HG03045 (cell line): ENCODE data around the gene KLHL35.
"Not testable (repeated sequence)": the region's sequence is repeated elsewhere in the genome, so short reads cannot be mapped to it uniquely, and the experiment has no call there.

Source experiments
- ATAC-seq: cut with Tn5 transposase; IDR thresholded peaks from one replicate; pipeline ENCODE4 v1.9.1; 2021; ENCODE audit warnings: mild to moderate bottlenecking, moderate library complexity; ENCODE audit not compliant: unreplicated experiment

KLHL35 gene

DNA sequence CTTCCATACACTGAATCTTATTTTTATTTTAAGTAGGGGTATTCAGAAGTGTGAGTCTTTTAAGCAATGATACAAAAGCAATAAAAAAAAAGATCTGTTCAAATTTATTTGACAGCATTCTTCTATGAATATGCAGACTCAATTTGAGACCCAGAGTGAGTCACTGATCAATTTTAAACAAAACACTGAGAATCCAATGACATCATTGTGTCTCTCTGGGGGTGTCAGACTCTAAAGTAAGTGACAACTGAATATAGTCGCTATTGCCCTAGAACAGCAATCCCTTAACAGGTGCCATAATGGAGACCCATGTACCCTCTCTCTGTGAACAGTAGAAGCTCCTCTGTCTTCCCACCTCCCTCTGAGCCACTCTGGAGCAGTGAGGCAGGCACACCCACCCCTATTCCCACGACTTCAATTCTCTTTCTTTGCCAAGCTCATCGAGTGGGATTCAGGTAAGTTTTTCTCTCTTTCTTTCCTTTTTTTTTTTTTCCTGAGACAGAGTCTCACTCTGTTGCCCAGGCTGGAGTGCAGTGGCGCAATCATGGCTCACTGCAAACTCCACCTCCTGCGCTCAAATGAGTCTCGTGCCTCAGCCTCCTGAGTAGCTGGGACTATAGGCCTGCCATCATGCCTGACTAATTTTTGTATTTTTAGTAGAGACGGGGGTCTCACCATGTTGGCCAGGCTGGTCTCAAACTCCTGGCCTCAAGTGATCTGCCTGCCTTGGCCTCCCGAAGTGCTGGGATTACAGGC lies 38.7 kb downstream of the KLHL35 start:
- no peak for ATAC-seq

DNA sequence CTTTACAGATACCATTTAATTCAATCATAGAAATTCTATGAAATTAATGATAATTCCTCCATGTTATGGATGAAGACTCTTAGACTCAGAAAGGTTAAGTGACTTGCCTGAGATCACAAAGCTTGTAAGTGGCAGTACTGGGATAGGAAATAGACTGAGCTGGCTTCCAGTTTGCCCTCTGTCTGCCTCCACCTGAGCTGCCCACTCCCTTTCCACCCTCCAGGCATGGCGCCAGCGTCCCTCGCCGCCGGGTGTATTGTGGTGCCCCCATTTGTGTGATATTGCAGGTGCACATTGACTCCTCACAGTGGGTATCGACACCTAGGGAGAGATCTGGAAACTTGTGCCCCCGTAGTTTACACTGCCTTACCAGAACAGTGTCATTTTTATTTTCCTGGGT lies 43.1 kb downstream of the KLHL35 start:
- ATAC-seq: no peak

DNA sequence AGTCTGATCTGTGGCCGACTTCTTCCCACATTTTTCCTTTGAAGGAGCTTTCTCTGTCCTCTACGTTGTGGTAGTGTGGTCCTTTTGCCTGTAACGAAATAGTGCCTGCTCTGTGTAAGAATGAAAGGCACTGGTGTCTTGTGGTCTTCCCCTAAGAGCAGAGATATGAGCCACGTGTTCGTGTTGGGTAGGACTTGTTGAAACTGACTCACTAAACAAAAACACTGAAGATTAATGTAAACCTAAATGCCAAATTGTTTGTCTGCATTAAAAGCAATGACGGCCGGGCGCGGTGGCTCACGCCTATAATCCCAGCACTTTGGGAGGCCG lies 43.8 kb downstream of the KLHL35 start:
- no peak for ATAC-seq

DNA sequence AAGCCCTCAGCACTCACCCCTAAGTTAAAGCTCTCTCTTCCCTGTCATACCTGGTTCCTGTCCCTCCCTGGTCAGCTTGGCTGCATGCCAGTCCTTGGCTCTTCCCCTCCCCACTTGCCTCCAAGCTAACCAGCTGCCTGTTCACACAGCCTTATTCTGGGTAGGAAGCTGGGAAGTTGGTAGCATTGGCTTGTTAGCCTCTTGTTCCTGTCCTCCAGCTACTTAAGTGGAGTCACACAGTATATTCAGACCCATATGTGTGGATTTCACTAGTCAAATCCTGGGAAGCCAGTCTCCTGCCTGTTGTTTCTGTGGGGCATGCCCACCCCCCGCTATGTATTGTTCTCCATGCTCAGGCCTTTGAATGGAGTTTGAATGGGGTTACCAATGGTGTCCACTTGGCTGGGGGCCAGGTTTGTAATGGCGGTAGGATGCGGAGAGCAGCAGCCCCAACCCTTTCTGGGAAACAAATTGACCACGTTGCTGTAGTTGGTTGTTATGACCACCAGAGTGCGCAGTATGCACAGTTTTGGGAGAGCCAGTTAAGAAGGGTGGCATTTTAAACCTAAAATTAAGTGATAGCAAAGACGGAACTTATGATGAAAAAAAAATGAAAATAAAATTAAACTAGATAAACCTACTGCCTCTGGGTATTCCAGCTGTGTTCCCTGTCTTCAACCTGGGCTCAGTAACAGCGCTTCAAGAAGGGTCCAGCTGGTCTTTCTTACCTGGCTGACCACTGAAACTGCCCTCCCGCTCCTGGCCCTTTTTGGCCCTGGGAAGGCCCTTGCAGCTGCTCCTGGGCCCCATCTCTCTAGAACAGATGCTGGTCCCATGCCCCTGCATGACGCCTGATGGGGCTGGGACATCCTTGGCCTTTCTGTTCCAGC lies 44.4 kb downstream of the KLHL35 start:
- no peak for ATAC-seq

DNA sequence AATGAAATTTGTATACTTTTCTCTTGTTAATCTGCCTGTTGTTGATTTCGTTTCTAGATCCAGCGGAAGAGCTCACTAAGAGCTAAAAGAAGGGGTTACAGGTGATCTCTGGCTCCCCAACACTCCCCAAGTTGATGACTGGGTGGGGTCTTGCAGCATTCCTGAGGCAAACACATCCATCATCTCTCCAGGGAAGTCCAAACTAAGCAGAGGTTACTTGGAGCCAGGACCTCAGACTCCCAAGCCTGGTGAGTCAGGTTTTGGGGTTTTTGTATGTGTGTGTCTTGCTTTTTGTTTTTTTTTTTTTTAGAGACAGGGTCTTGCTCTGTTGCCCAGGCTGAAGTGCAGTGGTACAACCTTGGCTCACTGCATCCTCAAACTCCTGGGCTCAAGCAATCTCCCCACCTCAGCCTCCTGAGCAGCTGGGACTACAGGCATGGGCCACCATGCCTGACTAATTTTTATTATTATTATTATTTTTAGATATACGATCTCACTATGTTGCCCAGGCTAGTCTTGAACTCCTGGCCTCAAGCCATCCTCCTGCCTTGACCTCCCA lies 45.2 kb downstream of the KLHL35 start:
- ATAC-seq: no peak

DNA sequence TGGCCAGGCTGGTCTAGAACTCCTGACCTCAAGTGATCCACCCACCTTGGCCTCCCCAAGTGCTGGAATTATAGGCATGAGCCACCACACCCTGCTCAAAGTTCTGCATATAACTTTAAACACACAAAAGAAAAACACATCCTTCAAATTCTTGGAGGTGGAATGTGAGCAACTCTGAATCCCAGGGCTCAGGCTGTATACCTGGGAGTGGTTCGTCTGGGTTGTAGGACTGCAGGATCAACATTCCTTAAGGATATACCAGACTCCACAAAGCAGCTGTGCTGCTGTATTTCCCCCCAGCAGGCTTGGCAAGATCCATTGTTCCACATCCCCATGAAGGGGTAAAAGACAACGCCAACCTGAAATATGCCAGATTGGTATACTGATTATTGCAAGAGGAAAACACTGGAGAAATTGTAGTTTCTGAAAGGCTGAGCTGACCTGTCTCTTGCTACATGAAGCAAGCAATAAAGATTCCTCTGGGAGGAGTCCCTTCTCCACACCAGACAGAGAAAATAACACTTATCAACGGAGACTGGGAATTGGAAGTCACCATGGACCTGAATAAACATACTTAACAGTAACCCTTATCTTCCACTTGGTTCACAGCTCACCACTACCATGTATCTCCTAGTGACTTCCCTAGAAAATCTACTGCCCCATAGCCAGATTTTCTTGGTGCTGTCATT lies 45.9 kb downstream of the KLHL35 start:
- ATAC-seq: no peak

DNA sequence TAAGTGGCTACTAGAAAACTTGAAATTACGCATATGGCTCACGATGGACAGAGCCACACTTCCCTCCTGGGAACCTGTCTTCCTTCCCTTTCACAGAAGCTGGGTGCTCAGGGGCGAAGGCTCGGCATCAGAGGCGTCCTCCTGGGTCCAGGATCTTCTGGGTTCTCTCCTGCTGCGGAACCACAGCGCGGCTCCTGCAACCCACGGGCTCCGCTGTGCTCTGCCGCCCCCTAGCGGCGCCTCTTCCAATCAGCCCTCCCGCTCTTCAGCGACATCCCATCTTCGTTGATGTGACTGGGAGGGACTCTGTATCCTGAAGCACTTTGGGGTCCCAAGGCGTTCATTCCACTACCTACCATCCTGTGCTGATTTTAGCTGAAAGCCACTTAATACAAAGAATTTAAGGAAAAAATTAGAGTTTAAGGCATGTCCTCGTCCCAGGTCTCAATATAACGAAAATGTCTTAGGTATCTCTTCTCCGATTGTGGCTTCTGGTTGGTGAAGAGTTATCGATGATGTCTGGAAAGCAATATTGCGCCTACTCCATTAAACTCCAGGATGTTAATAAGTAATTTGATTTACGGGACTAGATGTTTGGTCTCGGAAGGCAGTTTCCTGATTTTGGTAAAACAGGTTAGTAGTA lies 48.4 kb downstream of the KLHL35 start:
- ATAC-seq: no peak

DNA sequence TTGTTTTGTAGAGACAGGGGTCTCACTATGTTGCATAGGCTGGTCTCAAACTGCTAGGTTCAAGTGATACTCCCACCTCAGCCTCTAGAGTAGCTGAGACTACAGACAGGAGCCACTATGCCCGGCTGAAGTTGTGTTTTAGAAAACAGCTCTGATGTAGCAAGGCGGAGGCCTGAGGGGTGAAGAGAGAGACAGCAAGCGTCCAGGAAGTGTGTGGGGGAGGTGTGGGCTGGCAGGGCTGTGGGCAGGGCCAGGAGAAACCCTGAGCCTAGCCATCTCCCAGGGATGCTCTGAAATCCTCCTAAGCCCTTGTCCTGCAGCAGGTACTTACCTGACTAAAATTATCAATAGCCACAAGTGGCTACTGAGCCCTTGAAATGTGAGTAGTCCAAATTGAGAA lies 49.8 kb downstream of the KLHL35 start:
- ATAC-seq: no peak

DNA sequence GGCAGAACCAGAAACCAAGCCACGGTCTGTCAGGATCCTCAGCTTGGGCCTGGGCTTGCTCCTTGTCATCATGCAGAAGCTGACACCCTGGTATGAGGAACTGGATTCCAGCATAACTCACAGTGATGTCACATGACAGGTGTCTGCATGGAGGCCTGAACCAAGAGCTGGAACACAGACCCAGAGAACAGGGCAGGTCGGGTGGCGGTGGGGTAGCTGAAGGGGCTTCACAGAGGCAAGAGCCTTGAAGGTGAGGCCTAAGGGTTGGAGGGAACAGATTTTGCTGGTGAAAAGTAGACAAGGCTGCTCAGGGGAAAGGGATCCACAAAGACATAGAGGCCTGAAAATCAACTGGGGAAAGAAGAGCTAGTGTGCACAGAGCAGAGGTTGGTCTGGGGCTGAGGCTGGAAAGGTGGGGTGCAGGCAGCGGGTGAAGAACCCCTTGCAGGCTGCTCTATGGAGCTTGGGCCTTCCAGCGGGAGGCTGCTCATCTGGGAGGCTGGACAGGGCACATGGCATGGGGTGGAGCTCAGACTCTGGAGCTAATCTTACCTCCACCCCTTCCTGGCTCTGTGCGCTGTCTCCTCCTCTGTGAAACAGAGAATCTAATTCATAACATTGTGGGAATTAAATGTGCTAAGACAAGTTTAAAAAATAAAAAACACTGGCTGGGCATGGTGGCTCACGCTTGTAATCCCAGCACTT lies 52.1 kb downstream of the KLHL35 start:
- no peak for ATAC-seq

DNA sequence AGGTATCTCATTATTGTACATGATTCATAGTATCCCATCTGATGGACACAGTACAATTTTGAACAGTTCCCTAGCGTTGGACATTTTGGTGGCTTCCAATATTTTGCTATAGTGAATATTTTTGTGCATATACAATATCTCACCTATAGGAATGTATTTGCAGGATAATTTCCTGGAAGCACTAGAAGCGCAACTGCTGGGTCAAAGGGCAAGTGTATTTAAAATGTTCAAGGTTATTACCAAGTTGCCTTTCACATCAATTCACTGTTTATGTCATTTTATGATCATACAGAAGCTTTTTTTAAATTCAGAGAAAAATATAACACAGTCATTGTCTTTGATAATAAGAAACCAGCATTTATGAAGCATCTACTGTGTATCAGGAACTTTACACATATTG lies 52.8 kb downstream of the KLHL35 start:
- no peak for ATAC-seq

DNA sequence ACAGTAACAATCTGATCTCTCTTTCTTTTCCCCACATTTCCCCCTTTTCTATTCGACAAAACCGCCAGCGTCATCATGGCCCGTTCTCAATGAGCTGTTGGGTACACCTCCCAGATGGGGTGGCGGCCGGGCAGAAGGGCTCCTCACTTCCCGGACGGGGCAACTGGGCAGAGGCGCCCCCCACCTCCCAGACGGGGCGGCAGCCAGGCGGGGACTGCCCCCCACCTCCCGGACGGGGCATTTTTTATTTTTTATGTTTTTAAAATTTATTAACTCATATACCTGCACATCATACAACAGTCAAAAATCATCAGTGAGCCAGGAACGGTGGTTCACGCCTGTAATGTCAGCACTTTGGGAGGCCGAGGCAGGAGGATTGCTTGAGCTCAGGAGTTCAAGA lies 54.2 kb downstream of the KLHL35 start:
- ATAC-seq: not testable (repeated sequence)

DNA sequence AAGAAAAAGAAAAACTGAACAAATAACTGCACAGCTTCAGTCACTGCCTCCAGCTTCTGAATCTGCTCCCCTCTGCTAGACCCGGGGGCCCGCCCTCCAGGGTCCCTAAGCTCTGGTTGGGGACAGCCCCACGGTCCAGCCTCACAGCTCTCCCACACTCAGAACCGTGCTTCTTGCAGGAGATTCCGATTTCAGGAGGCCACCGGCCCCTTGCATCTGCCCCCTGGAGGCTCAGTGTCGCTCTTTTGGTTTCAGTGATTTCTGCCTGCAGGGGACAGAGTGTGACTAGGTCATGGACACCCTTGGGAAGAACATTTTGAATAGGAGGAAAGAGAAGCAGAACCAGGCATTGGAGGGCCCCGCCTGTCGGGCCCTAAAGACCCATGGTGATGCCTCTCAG lies 56.8 kb downstream of the KLHL35 start:
- ATAC-seq: no peak

DNA sequence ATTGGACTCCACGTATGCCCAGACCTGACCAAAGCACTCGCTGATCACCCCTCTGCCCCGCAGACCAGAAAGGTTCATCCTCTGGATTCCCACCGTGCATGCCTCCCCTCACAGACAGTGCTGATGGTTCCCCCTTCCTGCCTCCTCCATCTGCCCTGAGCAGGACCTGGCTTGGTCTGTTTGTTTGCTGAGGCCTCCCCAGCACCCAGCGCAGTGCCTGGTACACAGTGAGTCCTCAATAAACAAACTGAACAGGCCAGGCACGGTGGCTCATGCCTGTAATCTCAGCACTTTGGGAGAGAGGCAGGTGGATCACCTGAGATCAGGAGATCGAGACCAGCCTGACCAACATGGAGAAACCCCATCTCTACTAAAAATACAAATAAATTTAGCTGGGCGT lies 57.4 kb downstream of the KLHL35 start:
- ATAC-seq: no peak

DNA sequence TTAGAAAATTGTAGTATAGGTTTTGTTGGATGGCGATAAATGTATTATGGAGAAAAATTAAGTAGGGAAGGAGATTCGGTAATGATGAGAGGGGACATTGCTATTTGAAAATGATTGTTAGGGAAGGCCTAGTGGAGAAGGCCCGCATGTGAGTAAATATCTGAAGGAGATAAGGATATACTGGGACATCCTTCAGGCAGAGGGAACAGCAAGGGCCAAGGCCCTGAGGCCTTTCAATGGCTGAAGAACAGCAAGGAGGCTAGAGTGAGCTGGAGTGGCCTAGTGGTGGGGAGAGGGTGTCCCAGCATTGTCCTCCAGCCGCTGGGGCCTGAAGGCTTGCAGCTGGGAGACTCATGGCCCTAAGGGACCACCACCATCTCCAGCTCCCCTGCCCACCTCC lies 58.4 kb downstream of the KLHL35 start:
- ATAC-seq: no peak

DNA sequence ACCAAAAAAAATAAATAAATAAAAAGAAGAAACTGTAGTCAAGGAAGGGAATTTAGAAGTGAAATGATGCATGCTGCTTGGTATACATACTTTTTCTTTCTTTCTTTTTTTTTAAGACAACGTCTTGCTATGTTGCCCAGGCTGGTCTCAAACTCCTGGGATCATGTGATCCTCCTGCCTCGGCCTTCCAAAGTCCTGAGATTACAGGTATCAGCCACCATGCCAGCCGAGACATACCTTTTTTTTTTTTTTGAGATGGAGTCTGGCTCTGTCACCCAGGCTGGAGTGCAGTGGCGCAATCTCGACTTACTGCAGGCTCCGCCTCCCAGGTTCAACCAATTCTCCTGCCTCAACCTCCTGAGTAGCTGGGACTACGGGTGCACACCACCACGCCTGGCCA lies 59.8 kb downstream of the KLHL35 start:
- no peak for ATAC-seq
